Jurkat, Clone E6-1 (cell line): ENCODE data around the gene RNF167.

ENCODE experiments used
- DNase-seq: peaks from one replicate; pipeline ENCODE4 v3.0.0-alpha.2; 2011; ENCODE audit warnings: low read depth, low spot score
- H3K4me3 ChIP-seq: 2 replicates; pipeline ENCODE4 v1.5.1; 2011; ENCODE audit warnings: mild to moderate bottlenecking, low read length, control low read depth, moderate library complexity

Gene RNF167

GRCh38 chr17:4935650-4936049 lies 4.4 kb upstream of the RNF167 start:
- DNase-seq, result no peak
- no peak overlapping the region for H3K4me3 ChIP-seq

GRCh38 chr17:4936436-4936835 lies 3.6 kb upstream of the RNF167 start:
- DNase-seq, result no peak
- H3K4me3 ChIP-seq, result no peak overlapping the region

GRCh38 chr17:4937553-4937952 lies 2.5 kb upstream of the RNF167 start:
- no peak for DNase-seq
- H3K4me3 ChIP-seq, result no peak overlapping the region

GRCh38 chr17:4938069-4938491 lies 2.0 kb upstream of the RNF167 start:
- no peak for DNase-seq
- no peak overlapping the region for H3K4me3 ChIP-seq

DNA sequence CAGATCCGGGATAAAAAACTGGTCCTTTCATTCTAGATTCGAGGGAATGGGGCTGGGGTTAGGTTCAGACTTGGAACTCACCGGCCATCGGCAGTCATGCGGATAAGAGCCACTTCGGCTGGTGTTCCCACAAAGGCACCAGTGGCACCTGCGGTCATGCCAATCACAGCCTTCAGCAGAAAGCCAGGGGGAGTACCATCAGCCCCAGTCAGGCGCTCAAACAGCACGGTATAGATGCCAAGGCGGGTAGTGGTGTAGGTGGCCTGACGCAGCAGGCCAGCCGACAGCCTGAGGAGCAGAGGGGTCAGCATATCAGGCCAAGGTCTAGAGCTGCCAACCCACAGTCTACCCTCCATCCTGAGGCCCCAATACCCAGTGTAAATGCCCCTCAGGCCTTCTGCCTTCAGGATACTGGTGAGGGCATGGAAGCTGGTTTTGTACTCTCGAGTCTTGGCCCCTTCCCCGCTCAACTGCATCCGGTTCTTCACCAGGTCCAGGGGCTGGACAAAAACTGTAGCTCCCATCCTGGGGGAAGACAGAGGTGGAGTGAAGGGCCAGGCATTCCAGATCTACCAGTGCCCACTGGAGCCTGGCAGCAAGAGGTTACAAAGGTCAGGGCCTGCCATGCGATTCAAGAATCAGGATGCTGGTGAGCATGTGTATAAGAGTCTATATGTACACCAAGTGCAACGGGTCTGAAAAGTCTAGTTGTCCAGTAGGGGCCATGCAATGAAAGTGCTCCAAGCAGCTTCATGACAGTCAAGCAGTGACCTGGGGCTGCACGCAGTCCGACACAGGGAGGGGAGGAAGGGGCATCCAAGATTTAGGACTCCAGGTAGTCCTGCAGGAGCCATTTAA lies 1.2 kb upstream of the RNF167 start:
- H3K4me3 ChIP-seq, result peak overlapping the region; percentile 98
- no peak for DNase-seq

DNA sequence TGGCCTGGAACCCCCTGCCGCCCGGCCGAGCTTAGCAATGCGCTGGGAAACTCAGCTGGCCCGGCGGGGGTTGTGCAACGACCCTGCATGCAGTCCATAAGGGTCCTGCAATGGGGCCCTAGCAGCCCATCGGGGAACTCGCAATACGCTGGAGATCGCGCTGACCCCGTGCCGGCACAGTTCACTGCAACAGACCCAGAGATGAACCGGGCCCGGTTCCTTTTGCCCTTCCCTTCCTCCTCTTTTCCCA lies 597 bp upstream of the RNF167 start:
- DNase-seq, result no peak
- peak overlapping the region; percentile 98 for H3K4me3 ChIP-seq

DNA sequence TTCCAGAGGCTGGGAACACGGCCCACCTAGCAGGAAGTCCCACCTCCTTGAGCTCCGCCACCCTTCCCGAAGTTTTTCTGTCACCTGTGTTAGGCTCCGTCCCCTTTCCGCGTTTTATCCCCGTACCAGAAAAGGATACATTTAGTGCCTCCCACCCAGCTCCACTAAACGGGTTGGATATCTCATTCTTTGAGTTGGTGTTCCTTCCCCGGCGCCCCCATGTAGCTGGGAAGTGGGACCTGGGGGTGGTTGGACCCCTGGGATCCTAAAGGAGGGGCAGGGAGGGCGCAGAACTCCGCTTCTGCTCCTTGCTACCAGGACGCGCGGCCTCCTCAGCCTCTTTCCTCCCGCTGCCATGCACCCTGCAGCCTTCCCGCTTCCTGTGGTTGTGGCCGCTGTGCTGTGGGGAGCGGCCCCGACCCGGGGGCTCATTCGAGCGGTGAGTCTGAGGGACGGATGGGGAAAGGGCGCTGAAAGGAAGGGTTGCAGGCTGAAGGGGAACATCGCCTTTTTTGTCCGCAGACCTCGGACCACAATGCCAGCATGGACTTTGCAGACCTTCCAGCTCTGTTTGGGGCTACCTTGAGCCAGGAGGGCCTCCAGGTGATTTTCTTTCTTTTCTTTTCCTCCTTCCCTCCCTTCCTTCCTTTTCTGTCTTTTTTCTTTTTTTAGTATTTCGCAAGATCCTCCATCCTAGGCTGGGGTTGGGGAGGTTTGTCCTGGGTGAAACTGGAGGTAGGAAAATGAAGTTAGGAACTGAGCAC lies 669 bp downstream of the RNF167 start:
- H3K4me3 ChIP-seq, result peak overlapping the region; percentile 98
- DNase-seq, result no peak

- no peak for DNase-seq
- H3K4me3 ChIP-seq, result peak overlapping the region; percentile 98
Observed at GRCh38 chr17:4941319-4941610, 1.2 kb downstream of the RNF167 start.

- no peak for DNase-seq
- no peak overlapping the region for H3K4me3 ChIP-seq
Observed at GRCh38 chr17:4942760-4943508, 2.9 kb downstream of the RNF167 start.

GRCh38 chr17:4944163-4944553 lies 4.1 kb downstream of the RNF167 start:
- H3K4me3 ChIP-seq, result peak overlapping the region; percentile 92
- DNase-seq, result peak; percentile 89

- H3K4me3 ChIP-seq, result peak overlapping the region; percentile 92
- DNase-seq, result no peak
Observed at GRCh38 chr17:4944554-4945175, 4.6 kb downstream of the RNF167 start.

GRCh38 chr17:4945176-4945943 lies 5.3 kb downstream of the RNF167 start:
- no peak for DNase-seq

DNA sequence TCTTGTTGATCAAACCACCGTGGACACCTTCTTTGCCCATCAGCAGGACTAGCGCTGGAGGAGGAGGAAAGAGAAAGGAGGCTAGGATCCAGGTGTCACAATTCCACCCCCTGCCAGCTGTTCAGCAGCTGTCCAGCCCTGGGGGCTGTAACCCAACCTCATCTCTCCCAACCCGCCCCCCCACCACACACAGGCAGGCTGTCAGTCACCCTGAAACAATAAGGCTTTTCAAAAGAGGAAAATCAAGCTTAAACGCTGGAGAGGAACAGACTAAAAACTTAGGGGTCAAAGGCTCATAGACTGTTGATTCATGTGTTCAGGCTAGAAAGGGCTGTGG lies 5.8 kb downstream of the RNF167 start:
- DNase-seq, result no peak
- peak overlapping the region; percentile 92 for H3K4me3 ChIP-seq

More at GRCh38 chr17:4945176-4945943, 5.3 kb downstream of the RNF167 start:
- peak overlapping the region; percentile 92 for H3K4me3 ChIP-seq

- DNase-seq, result no peak
- H3K4me3 ChIP-seq, result peak overlapping the region; percentile 92
Observed at GRCh38 chr17:4946312-4946976, 6.4 kb downstream of the RNF167 start.

- H3K4me3 ChIP-seq, result peak overlapping the region; percentile 92
- no peak for DNase-seq
Observed at GRCh38 chr17:4947010-4947410, 6.9 kb downstream of the RNF167 start.

DNA sequence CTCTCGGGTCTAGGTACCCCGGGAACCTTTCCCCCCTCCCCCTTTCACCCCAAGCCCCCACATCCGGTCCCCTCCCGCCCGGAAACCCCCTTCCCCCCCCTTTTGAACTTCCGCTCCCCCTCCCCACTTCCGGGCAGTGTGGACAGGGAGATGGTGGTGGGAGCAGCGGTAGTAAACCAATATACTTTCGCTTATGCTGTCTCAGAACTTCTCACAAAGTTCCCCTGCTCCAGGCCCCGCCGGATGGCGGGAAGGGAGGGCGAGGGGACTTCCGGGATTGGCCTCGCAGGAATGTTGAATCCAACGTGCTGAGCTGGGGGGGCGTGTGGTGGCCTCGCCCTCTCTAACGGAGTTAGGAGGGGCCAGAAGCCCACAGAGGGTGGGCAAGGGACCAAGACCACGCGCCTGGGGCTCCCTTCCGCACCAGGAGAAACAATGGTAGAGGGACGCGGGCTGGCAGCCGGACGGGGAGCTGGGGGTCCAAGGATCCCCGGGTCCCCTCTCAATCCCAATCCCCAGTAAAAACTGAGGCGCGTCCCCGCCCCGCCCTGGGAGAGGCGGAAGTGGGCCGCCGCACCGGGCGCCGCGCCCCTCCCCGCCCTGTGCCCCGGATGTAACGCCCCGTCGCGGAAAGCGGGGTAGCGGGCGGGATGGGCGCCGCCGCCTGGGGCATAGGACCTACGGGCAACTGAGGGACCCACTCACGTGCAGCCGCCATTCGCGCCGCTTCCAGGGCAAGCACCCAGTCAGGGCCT lies 7.5 kb downstream of the RNF167 start:
- peak overlapping the region; percentile 92 for H3K4me3 ChIP-seq
- DNase-seq, result peak; percentile 72

DNA sequence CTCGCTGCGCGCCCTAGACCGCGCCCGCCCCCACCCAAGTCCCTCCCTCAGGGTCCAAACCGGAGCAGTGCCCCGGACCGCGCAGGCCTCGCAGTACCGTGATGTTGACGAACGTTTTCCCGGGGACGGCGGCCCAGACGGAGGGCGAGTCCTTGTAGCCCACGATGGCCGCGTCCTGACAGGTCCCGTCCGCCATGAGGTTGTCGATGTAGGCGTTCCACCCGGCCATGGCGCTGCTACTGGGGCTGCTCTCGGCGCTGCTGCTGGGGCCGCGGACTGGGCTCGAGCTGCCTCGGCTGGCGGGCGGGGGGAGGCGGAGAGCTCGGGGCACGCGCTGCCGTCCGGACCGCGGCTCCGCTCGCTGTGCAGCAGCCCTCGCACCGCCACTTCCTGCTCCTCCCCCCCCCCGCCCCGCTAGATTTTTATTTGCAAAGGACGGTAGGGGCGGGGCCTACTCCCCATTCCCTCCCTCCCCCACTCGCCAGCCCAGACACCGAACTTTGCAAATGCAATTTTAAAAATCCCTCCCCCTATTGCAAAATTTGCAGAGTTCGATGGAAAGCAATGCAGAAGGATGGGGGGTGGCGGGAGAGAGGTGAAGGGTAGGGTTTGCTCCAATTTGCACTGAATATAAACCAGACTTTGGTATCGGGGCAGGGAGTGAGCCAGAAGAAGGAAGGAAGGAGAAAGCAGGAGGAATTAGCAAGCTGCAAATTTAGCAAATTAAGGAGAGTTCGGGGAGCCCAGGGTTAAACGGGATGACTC lies 8.3 kb downstream of the RNF167 start, which contains the start of gene PFN1:
PFN1 (minus strand) TSS at position 365 of the 765 bp plus-strand sequence; CDS start at position 229, 136 bp downstream.
- DNase-seq, result peak; percentile 93
- H3K4me3 ChIP-seq, result peak within 1 kb of the TSS; percentile 92
